PC-9 (cell line): ENCODE results near the gene XRCC4.

Source experiments
- CTCF ChIP-seq: fragments of 200-600 bp; sonication (generic); conservative IDR thresholded peaks from 2 replicates; pipeline ENCODE4 v1.6.1; 2017; ENCODE audit warnings: mixed run types, antibody characterized with exemption, mild to moderate bottlenecking, moderate library complexity
- EZH2 ChIP-seq: fragments of 200-600 bp; sonication (generic); IDR thresholded peaks from 2 replicates; pipeline ENCODE4 v1.8.0; 2017; ENCODE audit warnings: antibody characterized with exemption, low read depth

- no peak for TF ChIP-seq CTCF
- TF ChIP-seq EZH2: no peak
Observed at GRCh38 chr5:83169571-83170337, 92.4 kb downstream of the XRCC4 start.
